SU-DHL-6 (cell line): ENCODE results near the gene GPD1.

Source experiments
- CTCF ChIP-seq: fragments of 200-600 bp; sonication (generic); IDR thresholded peaks from one replicate; pipeline ENCODE4 v1.5.1; 2017; ENCODE audit warnings: antibody characterized with exemption, mild to moderate bottlenecking, low read length, moderate library complexity; ENCODE audit not compliant: insufficient read depth, poor library complexity, severe bottlenecking
- EZH2phosphoT487 ChIP-seq: fragments of 200-600 bp; sonication (generic), shearing (Covaris generic); conservative IDR thresholded peaks from 2 replicates; pipeline ENCODE4 v1.6.1; 2018; ENCODE audit warnings: mild to moderate bottlenecking, antibody characterized with exemption, low read length, moderate library complexity, mixed read lengths

DNA sequence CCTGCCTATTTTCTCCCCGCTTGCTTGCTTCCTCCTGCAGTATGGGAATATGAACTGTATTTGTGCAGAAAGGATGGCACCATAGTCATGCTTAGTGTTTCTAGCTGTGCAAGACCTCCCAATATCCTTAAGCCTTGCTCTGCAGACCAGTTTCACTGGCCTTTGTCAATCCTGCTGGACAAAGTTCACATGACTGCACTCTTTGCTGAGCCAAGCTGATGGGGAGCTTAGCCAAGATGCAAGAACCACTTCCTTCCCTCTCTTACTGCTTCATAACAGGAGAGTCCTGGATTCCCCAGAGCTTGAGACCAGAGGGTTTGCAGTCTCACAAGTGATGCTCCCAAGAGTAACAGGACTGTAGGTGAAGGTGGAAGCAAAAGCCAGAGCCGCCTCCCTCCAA is 42.6 kb upstream of the GPD1 start:
- TF ChIP-seq CTCF (no peak), EZH2phosphoT487 (no peak)
